ENCODE measurements around the gene PRPF8. TPM values are rescaled to one million over a fixed set of nuclear protein-coding genes. Genes with fewer than 3 reads are reported as not detected.

The PRPF8 gene
- total RNA-seq, 4 donors from 2014 or later: 186 to 341 (median 220) TPM

GRCh38 chr17:1620486-1620885, 64.2 kb downstream of the PRPF8 start:
- TF ChIP-seq, protein P1, sequence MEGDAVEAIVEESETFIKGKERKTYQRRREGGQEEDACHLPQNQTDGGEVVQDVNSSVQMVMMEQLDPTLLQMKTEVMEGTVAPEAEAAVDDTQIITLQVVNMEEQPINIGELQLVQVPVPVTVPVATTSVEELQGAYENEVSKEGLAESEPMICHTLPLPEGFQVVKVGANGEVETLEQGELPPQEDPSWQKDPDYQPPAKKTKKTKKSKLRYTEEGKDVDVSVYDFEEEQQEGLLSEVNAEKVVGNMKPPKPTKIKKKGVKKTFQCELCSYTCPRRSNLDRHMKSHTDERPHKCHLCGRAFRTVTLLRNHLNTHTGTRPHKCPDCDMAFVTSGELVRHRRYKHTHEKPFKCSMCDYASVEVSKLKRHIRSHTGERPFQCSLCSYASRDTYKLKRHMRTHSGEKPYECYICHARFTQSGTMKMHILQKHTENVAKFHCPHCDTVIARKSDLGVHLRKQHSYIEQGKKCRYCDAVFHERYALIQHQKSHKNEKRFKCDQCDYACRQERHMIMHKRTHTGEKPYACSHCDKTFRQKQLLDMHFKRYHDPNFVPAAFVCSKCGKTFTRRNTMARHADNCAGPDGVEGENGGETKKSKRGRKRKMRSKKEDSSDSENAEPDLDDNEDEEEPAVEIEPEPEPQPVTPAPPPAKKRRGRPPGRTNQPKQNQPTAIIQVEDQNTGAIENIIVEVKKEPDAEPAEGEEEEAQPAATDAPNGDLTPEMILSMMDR (IDR thresholded peaks at IDR 0.05): no peak
- Histone ChIP-seq H3K4me1 (peaks cover 17% of the 10 kb centered on the region), H3K9me3 (no peaks in the 10 kb centered on the region), H3K27me3 (no peaks in the 10 kb centered on the region), H3K27ac (no peak overlapping the region), H3K4me3 (no peak overlapping the region), H3K36me3 (no peaks in the 10 kb centered on the region)
- DNase-seq (ENCODE audit: low spot score in 2 of 2): no peak
- WGBS: 98% methylated on average over 4 of the region's 13 CpGs

DNA sequence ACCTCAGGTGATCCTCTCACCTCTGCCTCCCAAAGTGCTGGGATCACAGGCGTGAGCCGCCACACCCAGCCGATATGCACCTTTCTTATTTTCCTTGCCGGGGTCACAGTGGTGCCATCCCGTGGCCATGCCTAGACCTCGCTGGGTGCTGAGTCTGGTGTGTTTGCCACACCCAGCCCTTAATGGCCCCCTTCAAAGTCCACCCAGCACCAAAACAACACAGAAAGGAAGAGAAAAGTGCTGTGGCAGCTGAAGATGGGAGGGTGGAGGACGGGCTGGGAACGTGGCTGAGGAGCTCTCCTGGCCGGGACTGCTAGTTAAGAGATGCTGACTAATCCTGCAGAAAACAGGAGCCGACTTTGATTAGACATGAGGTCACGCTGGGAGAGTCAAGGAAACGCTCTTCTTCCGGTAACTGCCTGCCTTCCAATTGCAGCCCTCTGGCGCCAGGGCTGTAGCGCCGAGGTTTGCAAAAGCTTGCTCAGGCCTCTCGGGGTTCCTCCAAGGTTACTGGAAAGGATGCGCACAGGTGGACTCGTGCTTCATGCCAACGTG, 67.0 kb downstream of the PRPF8 start:
- peaks cover 18% of the 10 kb centered on the region for H3K4me1 ChIP-seq
- peak overlapping the region; percentile 5 for H3K4me3 ChIP-seq
- 55% methylated on average over 20 of the region's 20 CpGs for WGBS
- no peak for DNase-seq (ENCODE audit: low spot score in 2 of 2)
- H3K27ac ChIP-seq: peak overlapping the region; percentile 51
- no peaks in the 10 kb centered on the region for H3K9me3 ChIP-seq
- H3K36me3 ChIP-seq: peaks cover 4% of the 10 kb centered on the region
- TF ChIP-seq, protein P1 (IDR thresholded peaks at IDR 0.05): no peak
- no peaks in the 10 kb centered on the region for H3K27me3 ChIP-seq

DNA sequence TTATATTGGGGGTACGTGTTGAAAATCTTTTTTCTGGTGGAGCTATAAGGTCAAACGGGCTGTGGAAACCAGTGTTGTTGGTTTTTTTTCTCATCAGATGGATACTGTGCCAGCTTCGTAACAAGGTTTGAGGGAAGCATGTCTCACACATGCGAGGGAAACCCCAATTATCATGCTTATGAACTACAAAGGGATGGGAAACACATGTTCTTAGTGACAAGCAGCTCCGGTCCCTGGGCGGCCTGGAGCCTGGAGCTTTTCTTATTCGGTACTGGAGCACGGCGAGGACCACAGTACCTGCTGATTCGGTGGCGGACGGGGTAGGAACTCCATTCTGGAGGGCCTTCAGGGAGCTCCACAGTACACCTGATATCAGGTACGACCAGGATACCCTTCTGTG, 68.6 kb downstream of the PRPF8 start:
- WGBS: 62% methylated on average over 4 of the region's 13 CpGs
- H3K4me3 ChIP-seq: no peak overlapping the region
- peaks cover 18% of the 10 kb centered on the region for H3K4me1 ChIP-seq
- TF ChIP-seq POLR2A (IDR thresholded peaks at IDR 0.05) (no peak), EP300 (IDR thresholded peaks at IDR 0.05) (no peak)
- H3K9me3 ChIP-seq: no peaks in the 10 kb centered on the region
- DNase-seq (ENCODE audit: low spot score in 2 of 2): no peak
- no peak overlapping the region for H3K27ac ChIP-seq
- no peaks in the 10 kb centered on the region for H3K27me3 ChIP-seq
- H3K36me3 ChIP-seq: peaks cover 4% of the 10 kb centered on the region

DNA sequence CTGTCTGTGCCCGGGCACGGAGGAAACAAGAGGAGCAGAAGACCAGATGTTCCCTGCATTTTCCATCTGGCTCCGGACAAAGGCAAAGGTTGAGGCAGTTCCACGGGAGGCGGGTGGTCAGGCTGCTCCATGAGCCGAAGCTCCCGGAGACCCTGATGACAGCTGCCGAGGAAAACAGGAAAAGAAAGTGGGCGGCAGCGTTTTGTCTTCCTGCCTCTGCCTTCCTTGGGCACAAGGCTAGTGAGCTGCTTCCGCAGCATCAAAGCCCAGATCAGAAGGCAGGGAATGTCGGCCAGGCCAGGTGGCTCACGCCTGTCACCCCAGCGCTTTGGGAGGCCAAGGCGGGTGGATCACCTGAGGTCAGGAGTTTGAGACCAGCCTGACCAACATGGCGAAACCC, 72.3 kb downstream of the PRPF8 start:
- no peak for DNase-seq (ENCODE audit: low spot score in 2 of 2)
- peaks cover 4% of the 10 kb centered on the region for H3K36me3 ChIP-seq
- 76% methylated on average over 16 of the region's 16 CpGs for WGBS
- H3K27ac ChIP-seq: peak overlapping the region; percentile 28
- no peak overlapping the region for H3K4me3 ChIP-seq
- TF ChIP-seq, protein P1 (IDR thresholded peaks at IDR 0.05): no peak
- TF ChIP-seq POLR2AphosphoS5 (IDR thresholded peaks at IDR 0.05): no peak
- no peak for TF ChIP-seq EP300 (IDR thresholded peaks at IDR 0.05)
- TF ChIP-seq POLR2A (IDR thresholded peaks at IDR 0.05): no peak
- H3K4me1 ChIP-seq: peaks cover 17% of the 10 kb centered on the region
- no peaks in the 10 kb centered on the region for H3K9me3 ChIP-seq
- no peaks in the 10 kb centered on the region for H3K27me3 ChIP-seq

- no peak for DNase-seq (ENCODE audit: low spot score in 2 of 2)
- peak overlapping the region; percentile 28 for H3K27ac ChIP-seq
These were observed 73.0 kb downstream of the PRPF8 start for GRCh38 chr17:1611715-1612114.

More at GRCh38 chr17:1611715-1612114, 73.0 kb downstream of the PRPF8 start:
- WGBS: 73% methylated on average over 10 of the region's 10 CpGs
- peaks cover 4% of the 10 kb centered on the region for H3K36me3 ChIP-seq
- TF ChIP-seq, protein P1 (IDR thresholded peaks at IDR 0.05): no peak
- TF ChIP-seq EP300 (IDR thresholded peaks at IDR 0.05) (no peak), POLR2A (IDR thresholded peaks at IDR 0.05) (no peak), POLR2AphosphoS5 (IDR thresholded peaks at IDR 0.05) (no peak)
- H3K27me3 ChIP-seq: no peaks in the 10 kb centered on the region
- H3K4me3 ChIP-seq: no peak overlapping the region
- peaks cover 17% of the 10 kb centered on the region for H3K4me1 ChIP-seq
- H3K9me3 ChIP-seq: no peaks in the 10 kb centered on the region
